ENCODE data around the gene TSPAN6.

Gene TSPAN6, protein sequence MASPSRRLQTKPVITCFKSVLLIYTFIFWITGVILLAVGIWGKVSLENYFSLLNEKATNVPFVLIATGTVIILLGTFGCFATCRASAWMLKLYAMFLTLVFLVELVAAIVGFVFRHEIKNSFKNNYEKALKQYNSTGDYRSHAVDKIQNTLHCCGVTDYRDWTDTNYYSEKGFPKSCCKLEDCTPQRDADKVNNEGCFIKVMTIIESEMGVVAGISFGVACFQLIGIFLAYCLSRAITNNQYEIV

DNA sequence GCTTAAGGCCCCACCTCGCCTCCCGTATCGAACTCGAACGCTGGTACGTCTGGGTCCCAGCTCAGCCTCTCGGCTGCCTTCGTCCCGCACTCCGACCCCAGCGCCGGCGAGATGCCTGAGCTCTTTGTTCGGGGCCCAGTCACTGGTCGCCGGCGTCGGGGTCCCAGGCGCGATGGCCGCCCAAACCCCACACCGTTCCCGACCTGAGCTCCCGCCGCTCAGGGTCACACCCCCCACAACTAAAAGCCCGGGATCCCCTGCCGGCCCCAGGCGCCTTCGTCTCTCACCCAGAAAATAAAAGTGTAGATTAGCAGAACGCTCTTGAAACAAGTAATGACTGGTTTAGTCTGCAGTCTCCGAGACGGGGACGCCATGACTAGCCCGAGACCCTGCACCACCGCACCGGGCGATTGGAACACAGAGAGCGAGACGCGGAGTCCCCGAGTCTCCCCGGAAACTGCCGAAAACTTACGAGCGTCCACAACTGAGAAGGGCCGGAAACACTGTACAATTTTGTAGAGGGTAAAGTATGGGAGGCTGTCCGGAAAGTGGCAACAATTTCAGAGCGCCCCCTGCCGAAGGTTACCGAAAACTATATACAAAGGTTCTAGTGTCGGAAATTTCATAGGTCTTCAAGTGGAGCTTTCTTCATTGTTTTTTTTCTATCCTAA, at the start of gene TSPAN6:
Gene TSPAN6 (minus strand): TSS at position 486 of the 671 bp plus-strand sequence. CDS start 112 bp downstream, at position 374.
- DNase-seq, result peak in 1 of 2 donors; percentile 0

DNA sequence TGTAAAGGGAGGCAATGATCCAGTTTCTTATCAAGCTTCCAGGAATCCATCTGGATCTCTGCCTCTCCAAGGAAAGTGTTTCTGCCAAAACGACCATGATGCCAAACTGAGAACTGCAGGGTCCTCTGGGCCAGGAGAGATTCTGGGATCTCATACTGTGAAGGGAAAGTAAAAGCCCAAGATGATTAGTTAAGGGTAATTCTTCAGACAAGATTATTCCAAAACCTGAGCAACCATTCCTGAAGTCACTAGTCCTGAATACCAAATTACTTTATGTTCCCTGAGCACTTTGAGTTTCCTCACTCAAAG, 49.3 kb upstream of the TSPAN6 start:
- DNase-seq, result no peak

DNA sequence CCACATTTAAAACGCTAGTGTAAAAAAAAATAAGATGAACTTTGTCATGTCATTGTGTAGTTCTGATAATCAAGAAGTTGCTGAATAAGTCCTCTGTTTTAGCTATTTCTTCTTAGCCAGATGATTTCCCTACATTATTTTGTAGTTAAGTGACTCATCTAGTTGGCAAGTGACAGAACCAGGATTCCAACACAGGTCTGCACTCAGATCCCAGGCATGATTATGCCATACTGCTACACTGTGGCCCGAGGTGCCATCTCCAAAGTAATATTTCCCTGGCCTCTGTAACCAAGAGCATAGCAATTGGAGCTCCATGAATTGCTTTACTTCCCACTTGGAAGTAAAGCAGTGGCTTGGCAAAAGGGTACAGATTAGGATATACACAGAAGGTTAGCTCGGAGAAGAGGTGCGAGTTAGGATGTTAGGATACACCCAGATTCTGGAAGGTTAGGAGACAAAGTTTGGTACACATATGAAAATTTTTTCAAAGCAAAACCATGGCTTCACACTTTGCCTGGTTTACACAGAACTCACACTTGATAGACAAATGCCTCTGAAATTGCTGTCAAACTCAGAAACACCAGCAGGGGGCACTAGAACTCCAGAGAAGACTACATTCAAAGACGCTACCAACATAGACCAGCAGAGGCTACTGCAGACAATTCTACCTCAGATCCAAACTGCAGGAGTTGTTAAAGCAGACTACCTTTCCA, 48.8 kb upstream of the TSPAN6 start:
- DNase-seq, result peak; percentile 0 to 72

DNA sequence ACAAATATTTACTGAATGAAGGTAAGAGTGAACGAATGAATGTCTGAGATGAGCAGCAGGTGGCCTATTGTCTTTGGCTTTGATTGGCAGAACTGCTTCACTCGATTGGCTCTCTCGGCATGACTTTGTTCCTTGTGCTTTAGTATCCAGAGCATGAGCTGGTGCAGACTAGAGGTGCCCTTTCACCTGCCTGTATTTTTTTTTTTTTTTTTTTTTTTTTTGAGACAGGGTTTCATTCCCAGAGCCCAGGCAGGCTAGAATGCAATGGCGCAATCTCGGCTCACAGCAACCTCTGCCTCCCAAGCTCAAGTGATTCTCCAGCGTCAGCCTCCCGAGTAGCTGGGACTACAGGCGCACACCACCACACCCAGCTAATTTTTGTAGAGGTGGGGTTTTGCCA, 46.3 kb upstream of the TSPAN6 start:
- DNase-seq, result no peak

DNA sequence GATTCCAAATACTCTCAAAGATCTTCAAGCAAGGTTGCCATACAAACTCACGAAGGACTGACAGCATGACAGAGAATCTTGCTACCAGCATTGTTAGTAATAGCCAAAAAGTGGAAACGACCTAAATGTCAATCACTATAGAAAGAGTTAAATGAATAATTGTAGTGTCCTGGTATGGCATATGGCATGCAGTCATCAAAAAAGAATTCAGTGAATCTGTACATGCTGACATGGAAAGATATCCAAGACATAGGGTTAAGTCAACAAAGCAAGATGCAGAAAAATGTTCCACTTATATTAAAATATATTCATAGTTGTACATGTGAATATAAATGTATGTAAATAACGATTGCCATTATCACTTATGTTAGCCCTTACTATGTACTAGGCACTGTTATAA, 45.0 kb upstream of the TSPAN6 start:
- no peak for DNase-seq

DNA sequence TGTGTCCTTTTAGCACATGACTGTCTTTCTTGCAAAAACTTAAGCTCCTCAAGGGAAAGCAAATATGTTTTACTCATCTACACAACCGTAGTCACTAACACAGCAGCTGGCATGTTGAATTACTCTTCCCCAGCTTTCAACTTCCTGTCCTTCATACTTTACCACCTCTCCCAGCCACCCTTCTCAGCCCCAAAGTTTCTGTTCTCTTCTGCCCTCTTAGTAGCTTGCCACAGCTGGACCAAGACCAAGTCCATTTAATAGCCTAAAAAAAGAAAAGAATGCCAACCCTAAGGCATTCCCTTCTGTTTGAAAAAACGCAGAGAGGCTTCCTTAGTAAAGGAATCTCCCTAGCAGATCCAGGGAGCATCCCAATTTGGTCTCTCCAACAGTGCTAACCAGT, 44.1 kb upstream of the TSPAN6 start:
- DNase-seq, result no peak

DNA sequence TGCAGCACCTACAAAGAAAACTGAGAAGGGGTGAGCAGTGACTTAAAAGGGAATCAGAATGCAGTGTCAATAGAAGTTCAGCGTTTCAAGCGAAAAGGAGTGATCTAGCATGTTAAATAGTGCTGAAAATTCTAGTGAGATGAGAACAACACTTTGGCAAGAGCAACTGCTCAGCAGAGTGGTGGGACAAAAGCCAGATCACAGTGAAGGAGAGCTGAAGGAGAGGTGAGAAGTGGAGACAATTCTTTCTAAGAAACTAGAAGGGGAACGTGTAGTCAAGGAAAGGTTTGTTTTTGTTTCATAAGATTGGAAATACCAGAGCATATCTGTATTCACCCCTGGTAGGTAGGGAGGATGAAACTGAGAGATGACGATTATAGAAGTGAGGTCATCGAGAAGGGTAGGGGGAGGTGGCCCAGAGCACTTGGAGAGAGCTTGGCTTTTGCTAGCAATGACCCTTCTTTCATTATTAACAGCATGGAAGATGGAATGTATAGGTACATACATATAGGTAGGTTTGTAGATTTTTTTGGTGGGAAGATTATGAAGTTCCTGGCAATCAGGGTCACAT, 41.1 kb upstream of the TSPAN6 start:
- no peak for DNase-seq

DNA sequence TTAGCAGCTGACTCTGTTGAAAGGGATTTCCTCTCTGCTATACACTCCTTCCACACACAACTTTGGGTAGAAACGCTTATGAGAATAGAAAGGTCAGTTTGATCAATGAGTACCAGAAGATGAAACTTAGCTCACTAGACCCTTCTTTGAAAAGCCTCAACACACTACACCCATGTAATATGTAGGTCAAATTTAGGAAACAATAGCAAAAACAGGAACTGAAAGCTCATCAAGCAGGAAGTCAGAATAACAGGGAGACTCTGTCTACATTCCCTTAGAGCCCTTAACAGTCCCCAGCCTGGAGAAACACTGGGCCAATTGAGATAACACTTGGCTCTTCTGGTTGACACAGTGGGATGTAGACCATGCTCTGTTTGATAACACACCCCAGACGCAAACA, 38.1 kb upstream of the TSPAN6 start:
- peak in 1 of 2 donors; percentile 6 for DNase-seq

DNA sequence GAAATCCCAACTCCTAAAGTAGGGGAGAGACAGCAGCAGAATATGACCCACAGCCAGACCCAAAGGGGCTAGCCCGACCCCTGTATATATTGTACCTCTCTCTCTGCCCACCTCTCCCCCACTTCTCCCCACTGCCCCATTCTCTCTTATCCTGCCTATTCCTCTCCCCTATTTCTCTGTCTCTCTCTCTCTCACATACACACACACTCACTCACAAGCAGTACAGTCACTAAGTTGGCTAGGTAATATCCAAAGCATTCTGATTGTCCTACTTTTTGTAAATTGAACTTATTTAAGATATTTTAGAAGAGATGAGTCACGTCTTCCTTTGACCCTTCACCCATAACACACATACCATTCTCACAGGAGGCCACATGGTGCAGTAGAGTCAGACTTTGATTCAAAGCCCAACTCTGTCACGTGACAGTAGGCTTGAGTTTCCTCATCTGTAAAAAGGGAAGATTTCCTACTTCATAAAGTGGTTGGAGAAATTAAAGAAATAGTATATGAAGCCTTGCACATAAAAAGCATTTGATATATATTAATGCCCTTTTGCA, 36.9 kb upstream of the TSPAN6 start:
- DNase-seq, result no peak

DNA sequence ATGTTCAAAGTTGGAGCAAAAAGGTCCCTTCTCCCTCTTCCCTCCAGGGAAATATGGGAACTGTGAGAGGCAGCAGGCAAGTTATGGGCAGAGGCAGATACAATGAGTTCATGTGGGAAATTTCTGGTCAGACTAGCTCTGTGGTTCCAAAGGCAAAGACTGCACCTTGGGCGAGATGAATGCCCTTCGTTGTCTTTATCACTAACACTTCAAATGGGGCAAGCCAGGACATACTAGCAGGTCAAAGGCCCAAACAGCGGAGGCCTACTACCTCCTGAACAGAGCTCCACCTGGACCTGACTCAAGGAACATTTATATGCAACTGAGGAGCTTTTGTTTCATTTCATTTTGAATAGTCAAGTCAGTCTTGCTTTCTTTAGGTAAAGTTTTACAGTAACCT, 36.4 kb upstream of the TSPAN6 start:
- no peak for DNase-seq

DNA sequence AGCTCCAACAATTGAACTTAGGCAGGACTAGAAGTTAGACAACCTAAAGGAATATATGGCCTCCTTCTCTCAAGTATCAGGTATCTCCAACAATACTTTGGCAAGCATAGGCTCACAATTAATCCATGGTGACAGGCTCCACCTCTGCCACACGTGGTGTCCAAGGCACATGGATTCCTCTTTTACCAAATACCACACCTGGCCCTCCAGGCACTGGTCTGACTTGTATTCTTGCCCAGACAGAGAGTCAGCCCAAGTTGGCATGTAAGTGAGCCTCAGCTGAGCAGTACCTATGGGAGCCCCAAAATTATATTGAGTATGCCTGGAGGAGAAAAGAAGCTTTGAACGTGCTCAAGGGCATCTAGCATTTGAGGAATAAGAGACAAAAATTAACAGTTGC, 27.0 kb upstream of the TSPAN6 start:
- DNase-seq, result no peak

DNA sequence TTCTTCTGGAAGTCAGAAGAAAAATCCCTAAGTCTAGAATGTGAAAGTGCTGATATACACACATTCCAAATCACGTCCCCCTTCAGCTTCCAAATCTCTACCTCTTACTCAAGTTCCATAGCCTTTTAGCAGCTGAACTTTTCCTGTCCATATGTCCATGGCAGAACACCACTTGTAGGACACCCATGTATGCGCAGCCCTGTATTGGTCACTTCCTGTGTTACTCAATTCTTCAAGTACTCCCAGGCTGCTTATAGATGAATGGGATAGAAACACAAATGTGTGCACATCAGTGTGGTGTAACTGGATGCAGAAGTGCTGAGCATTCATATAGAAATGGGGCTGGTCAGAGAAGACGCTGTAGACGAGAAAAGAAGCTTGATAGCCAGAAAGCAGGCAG, 26.2 kb upstream of the TSPAN6 start:
- no peak for DNase-seq

DNA sequence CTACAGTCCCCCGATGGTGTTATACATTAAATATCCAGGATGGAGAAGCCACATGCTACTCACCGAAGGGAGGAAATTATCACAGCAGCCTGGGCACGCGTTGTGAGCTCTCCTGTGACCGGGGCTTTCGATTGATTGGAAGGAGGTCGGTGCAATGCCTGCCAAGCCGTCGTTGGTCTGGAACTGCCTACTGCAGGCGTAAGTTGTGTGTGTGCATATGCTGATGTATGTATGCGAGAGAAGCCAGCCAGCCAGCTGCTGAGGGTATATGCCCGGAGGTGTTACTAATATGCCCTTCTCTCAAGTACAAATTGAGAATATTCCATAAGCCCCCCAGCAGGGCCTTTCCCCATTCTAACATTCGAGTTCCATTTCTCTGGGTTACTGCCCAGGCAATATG, 25.6 kb upstream of the TSPAN6 start:
- no peak for DNase-seq

DNA sequence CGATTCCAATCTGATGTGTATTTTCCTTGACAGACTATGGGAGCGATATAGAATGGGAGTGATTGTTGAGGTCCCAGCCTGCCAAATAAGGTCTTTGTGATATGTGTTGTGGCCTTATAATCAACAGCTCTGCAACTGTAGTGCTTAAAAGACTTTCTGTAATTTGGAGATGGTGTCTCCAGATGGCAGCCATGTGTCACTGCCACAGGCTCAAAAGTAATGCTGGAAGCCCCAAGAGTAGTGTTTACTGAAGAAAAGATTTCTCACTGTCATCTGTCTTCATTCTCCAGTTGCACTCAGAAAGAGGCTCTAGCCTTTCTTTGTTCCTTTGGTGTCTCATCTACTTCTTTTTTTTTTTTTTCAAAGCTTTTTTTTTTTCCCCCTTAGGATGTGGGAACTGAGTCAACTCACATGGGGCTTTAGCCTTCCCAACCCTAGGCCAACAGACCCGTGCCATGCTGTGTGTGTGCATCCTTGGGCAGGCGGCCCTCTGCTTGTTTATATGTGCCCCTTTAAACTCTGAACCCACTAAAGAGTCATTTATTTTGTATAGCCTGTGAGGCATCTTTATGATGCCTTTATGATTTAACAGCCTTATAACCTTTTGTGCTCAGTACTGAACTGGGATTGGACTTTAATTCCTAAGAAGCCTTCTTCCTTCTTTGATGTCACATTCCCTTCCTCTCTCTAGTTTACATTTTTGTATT, 23.0 kb upstream of the TSPAN6 start:
- DNase-seq, result no peak

DNA sequence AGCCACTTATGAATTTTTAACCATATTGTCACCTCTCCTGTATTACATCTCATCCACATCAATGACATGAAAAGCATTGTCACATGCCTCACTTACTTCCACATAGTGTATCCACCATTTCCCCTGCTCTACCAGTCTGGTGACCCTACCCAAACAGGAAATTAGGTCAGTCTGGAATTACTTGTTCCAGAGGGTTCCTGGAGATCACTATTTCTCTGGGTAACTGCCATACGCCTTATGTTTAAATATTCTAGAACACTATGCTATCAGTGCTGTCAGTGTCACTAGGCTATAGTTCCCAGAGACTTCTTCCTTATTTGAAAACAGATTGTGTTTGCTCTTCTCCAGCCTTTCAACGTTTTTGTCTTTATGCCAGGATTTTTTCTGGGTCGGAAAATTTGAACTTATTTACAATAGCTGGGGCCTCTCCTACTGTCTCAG, 22.4 kb upstream of the TSPAN6 start:
- DNase-seq, result no peak

DNA sequence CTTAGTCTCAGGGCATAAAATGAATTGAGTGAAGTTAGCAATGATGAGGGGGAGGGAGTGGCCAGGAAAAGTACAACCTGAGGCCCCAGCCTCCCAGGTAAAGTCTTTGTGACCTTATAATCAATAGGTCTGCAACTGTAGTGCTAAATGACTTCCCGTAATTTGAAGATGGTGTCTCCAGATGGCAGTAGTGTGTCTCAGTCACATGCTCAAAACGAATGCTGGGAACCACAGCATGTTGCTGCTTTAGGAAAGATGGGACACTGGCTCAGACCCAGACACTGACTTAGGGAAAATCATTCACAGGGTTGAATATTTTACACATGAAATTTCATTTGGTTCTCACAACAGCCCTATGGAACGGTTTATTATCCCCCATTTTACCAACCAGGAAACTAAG, 17.7 kb upstream of the TSPAN6 start:
- no peak for DNase-seq

DNA sequence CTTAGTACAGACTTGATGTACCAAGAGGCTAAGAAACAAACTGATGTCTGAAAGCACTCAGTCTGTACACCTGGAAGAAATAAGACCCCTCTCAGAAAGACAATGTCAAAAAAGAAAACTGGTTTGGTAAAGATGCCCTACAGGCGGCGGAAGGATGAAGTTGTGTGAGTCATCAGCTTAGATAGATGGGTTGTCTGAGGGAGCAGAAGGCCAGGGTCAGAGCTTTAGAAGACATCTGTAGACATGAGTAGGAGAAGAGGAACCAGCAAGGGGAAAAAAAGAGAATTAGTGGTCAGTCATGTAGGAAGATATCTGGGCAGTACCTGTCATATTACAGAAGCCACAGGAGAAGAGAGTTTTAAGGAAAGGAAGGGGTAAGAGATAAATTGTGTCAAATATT, 15.7 kb upstream of the TSPAN6 start:
- DNase-seq, result no peak

DNA sequence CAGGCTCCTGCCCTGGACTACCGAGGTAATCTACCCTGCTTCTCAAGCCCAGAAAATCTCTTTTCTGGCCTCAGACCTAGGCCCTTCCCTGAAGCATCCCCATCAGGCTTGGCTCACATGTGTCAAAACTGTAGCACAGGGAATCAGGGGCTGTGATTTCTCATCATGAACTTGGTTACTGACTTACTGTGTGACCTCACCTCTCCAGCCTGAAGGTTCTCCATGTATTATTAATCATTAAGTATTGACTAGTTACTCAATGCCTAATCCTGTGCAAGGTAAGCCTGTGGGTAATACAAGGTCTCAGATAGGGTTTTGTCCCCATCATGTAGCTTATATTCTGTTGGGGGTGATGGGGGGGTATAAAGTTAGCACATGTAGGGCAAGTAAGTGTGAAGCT, 14.2 kb upstream of the TSPAN6 start:
- DNase-seq, result no peak

DNA sequence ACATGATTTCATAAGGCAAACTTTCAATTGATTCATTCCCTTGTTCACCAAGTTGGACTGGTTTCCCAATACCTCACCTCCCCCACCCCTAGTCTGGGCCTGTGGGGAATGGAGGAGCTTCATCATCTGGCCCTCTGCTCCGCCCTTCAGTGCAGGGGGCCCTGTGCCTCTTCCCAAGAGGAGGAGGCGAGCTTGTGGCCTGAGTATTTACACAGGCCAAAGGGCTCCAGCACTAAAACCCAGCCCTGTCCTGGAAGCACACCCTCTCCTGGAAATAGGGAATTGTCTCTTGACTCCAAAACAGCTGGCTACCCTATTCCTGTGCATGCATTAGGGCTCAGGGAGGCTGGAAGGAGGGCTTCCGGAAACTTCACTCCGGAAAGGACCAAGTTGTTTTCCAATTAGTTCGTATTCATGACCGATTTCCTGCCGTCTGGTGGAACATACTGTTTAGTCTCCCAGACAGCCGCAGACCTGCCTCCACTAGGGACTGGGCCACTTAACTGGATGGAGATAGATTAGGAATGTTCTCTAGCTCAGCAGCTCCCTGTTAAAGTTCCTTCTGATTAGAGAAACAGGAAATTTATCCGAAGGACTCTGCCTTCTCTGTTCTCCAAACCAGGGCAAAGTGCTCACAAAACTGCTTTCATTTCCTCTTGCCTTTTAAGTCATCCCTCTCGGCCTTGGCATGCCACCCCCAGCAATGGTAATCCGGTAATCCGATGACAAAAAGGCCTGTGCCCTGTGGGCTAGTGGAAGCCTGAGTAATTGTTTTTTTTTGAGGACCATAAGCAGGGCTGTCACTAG, 13.1 kb upstream of the TSPAN6 start:
- no peak for DNase-seq

DNA sequence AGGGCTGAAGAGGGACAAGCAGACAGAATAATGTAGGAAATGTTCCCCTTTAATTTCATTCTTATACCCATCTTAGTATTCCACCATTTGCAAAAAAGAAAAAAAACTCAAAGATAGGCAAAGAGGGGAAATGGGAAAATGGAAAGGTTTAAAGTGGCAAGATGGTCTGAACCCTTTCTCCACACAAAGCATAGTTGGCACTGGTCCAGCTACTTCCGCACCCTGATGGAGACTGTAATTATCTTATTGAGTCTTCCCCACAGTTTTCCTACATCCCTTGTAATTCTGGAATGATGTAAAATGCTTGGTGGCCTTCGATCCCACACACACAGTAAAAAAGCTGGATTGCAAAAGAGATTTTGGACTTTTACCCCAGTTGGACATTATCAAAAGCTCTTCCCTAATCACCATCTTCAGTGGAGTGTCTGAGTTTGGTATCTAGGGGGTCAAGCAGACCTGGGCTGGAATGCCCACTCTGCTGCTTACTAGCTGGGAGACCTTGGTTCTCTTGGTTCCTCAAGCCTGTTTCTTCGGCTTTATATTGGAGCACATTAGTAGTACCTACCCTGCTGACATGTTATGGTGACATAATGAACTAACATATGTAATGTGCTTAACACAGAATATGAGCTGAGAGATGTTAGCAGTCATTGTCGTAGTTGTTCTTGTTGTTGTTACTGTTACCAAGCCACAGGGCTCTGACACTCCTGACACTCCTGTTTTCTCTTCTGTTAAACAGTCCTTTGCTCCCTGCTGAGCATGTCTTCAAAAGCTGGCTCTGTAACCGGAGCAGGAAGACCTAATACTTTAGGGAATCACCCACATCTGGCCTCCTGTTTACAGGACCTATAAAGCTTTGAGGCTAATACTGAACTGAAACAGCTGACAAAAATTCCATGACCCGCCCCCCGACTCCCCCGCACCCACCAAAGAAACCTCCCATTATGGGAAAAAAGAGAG, 12.1 kb upstream of the TSPAN6 start:
- no peak for DNase-seq

DNA sequence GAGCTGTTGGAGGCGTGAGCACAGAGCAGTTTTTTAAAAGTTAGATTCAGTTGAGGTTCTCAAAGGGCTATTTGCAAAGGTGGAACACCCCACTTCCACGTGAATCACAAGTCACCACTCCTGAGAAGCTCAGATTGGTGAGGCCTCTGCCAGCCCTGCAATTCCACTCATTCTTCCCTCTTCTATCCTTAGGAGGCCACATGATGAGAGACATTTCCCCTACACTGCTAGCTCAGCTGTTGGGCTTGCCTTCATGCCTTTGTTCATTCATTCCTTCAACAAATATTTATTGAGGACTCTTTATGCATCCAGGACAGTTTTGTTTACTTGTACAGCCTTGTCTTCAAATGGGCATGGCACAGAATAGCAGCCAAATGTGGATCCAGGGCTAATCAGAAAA, 11.1 kb upstream of the TSPAN6 start:
- DNase-seq, result no peak

All from bone marrow (tissue), 2 donors.